Activated CD8-positive, alpha-beta memory T cell treated with anti-CD3 and anti-CD28 coated beads, Interleukin-2, amount 10 ng/mL, durations not matched to agents 7 days and 5 days (primary cell): ENCODE measurements around the gene DHODH. TPM values are rescaled to one million over a fixed set of nuclear protein-coding genes. Genes with fewer than 3 reads are reported as not detected.
"Not testable (repeated sequence)": the region's sequence is repeated elsewhere in the genome, so short reads cannot be mapped to it uniquely, and the experiment has no call there.

Experiments used
- ATAC-seq: fragments of 150-1000 bp; cut with Tn5 transposase; one replicate; pipeline ENCODE4 v1.10.0; 2021; ENCODE audit warnings: moderate library complexity
- CTCF ChIA-PET: fragments of 350-600 bp; sonication (Branson Sonifier 250); formaldehyde crosslinking; loops from one replicate; lab custom pipeline; 2021; ENCODE audit warnings: antibody characterized with exemption; lab: Charles Lee
- DNase-seq: peaks from one replicate; pipeline ENCODE4 v3.0.0-alpha.2; 2020
- H3K27ac Mint-ChIP-seq: one replicate; pipeline ENCODE4 v1.8.0; 2021; ENCODE audit warnings: mild to moderate bottlenecking, mixed read lengths
- H3K27me3 Mint-ChIP-seq: one replicate; pipeline ENCODE4 v1.8.0; 2021; ENCODE audit warnings: mixed read lengths
- H3K36me3 Mint-ChIP-seq: one replicate; pipeline ENCODE4 v1.8.0; 2021; ENCODE audit warnings: mild to moderate bottlenecking, mixed read lengths
- H3K4me1 Mint-ChIP-seq: one replicate; pipeline ENCODE4 v1.8.0; 2021; ENCODE audit warnings: mixed read lengths
- H3K4me3 Mint-ChIP-seq: one replicate; pipeline ENCODE4 v1.8.0; 2021; ENCODE audit warnings: mild to moderate bottlenecking, moderate library complexity, mixed read lengths
- H3K9me3 Mint-ChIP-seq: one replicate; pipeline ENCODE4 v1.8.0; 2022; ENCODE audit warnings: low read depth, mixed read lengths
- total RNA-seq, 2 experiments: library from RNA; stranded (reverse); gene quantifications; one replicate each; pipeline ENCODE4 v1.2.3, GENCODE V29; 2021

The DHODH gene
- total RNA-seq, 2 experiments from 2014 or later, result 13.6 to 14.5 TPM

DNA sequence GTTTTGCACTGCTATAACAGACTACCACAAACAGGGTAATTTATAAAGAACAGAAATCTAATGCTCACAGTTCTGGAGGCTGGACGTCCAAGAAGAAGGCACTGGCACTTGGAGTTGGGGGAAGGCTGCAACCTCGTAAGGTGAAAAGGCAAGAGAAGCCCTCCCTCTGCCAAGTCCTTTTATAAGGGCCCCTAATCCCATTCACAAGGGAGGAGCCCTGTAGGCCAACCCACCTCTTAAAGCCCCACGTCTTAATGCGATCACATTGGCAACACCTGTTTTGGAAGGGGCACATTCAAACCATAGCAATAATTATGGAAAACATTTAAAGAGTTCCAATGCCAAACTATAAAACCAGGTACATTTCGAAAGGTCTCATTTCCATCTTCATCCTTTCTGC, 13.5 kb upstream of the DHODH start:
- peaks cover 8% of the 10 kb centered on the region for H3K4me1 Mint-ChIP-seq
- H3K27ac Mint-ChIP-seq, result no peak overlapping the region
- no peak overlapping the region for H3K4me3 Mint-ChIP-seq
- no peaks in the 10 kb centered on the region for H3K36me3 Mint-ChIP-seq
- ATAC-seq (no peak), DNase-seq (no peak)
- H3K9me3 Mint-ChIP-seq, result no peaks in the 10 kb centered on the region
- peaks cover 24% of the 10 kb centered on the region for H3K27me3 Mint-ChIP-seq
- CTCF ChIA-PET, result no interaction called here

DNA sequence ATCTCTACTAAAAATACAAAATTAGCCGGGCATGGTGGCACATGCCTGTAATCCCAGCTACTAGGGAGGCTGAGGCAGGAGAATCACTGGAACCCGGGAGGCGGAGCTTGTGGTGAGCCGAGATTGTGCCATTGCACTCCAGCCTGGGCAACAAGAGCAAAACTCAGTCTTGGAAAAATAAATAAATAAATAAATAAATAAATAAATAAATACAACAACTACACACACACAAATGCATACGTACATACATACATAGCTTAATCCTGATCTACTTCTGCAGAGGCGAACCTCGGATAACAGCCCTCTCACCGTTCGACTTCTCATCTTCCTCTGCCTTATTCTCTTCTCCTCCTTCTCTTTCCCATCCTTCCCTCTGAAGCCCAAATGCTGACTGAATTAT, 11.0 kb upstream of the DHODH start:
- H3K9me3 Mint-ChIP-seq, H3K27ac Mint-ChIP-seq, CTCF ChIA-PET, H3K4me3 Mint-ChIP-seq, ATAC-seq, H3K4me1 Mint-ChIP-seq, DNase-seq, H3K36me3 Mint-ChIP-seq, H3K27me3 Mint-ChIP-seq: not testable (repeated sequence)

DNA sequence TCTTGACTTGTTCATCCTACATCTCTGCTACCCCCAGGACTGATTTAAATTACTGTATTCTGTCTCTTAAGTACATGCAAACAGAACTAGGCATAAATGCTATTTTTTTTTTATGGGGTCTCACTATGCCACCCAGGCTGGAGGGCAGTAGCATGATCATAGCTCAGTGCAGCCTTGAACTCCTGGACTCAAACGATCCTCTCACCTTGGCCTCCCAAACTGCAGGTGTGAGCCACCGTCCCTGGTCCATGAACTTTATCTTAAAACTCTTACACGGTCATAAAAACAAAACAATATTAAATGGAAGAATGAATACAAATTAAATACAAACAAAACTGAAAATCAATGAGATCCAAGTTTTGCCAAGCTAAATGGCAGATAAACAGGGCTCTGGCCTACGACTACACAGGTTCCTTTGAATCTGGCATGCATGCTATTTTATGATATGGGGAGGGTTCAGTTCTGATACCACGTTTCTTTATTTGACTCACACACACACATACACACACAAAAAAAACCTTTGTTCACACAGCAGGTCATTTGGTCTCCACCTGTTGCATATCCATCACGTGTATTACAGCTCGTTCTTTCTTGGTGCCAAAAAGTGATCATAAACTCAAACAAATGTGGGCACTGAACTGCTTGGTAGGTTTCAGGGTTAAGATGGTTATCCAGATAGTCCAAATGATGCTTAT, 7.2 kb upstream of the DHODH start:
- Mint-ChIP-seq H3K4me3 (no peak overlapping the region), H3K36me3 (no peaks in the 10 kb centered on the region), H3K27ac (no peak overlapping the region), H3K27me3 (no peaks in the 10 kb centered on the region), H3K4me1 (peaks cover 8% of the 10 kb centered on the region), H3K9me3 (no peaks in the 10 kb centered on the region)
- no peak for ATAC-seq
- CTCF ChIA-PET, result interaction anchor here (0.7 to 0.8 kb wide), 3 partner anchors 13 to 324 kb away, joined by 3 read pairs; no protein-coding TSS in a partner anchor
- DNase-seq, result no peak

DNA sequence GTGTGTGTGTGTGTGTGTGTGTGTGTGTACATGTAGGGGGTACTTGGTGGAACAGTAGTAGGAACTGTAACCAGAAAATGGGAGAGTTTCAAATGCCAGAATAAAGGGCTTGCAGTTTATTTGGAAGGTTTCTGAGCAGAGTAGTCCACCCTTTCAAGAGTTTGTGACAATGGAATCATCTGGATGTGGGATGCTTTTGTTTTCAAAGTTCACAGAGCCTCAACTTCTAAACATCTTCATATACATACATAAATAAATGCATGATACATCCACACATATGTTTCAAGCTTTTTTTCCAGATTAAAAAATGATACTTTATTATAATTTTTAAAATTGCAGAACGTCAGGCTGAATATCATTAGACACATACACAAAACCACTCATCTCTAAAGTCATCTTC, 5.9 kb upstream of the DHODH start:
- CTCF ChIA-PET, result no interaction called here
- H3K27ac Mint-ChIP-seq, result no peak overlapping the region
- ATAC-seq (no peak), DNase-seq (no peak)
- H3K36me3 Mint-ChIP-seq, result no peaks in the 10 kb centered on the region
- H3K9me3 Mint-ChIP-seq, result no peaks in the 10 kb centered on the region
- no peaks in the 10 kb centered on the region for H3K27me3 Mint-ChIP-seq
- no peak overlapping the region for H3K4me3 Mint-ChIP-seq
- peaks cover 12% of the 10 kb centered on the region for H3K4me1 Mint-ChIP-seq

DNA sequence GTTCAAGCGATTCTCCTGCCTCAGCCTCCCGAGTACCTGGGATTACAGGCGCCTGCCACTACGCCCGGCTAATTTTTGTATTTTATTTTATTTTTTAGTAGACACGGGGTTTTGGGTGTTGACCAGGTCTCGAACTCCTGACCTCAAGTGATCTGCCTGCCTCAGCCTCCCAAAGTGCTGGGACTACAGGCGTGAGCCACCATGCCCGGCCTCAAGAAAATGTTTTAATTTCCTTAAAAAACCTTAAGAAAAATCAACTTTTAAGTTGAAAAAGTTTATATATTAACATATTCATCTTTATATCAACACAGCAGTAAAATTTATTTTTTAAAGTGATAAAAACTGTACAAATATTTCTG, 500 bp upstream of the DHODH start:
- DNase-seq, ATAC-seq, H3K27ac Mint-ChIP-seq, H3K27me3 Mint-ChIP-seq, H3K36me3 Mint-ChIP-seq, CTCF ChIA-PET, H3K9me3 Mint-ChIP-seq: not testable (repeated sequence)
- peaks cover 31% of the 10 kb centered on the region for H3K4me1 Mint-ChIP-seq
- H3K4me3 Mint-ChIP-seq, result peak overlapping the region; percentile 90

DNA sequence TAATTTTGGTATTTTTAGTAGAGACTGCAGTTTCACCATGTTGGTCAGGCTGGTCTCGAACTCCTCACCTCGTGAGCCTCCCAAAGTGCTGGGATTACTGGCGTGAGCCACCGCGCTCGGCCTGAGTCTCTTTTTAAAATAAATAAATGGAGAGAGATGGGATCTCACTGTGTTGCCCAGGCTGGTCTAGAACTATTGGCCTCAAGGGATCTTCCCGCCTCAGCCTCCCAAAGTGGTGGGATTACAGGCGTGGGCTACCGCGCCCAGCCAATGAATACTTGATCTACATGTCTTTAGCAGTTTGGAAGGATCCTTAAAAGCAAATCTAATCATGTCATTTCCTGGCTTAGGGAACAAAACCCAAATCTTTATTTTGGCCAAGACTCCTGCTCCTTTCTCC, 1.2 kb downstream of the DHODH start:
- H3K4me1 Mint-ChIP-seq, result peaks cover 41% of the 10 kb centered on the region

DNA sequence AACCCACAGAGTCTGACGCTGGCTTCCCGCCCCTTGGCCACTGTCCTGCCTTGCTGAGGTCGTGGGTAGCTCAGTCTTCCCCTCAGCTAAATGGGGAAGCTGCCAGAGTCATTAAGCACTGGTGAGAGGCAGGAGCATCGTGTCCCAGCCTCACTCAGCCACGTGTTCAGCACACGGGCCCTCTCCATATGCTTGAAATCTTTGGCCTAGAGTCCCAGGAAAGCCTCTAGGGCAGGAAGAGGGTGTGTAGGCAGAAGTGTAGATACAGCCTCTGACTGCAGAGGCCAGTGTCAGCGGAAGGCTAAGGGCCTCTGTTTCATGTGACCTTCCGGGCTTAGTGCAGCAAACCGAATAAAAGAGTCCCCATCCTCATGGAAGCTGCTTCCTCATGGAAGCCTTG, 4.1 kb downstream of the DHODH start:
- Mint-ChIP-seq H3K27me3 (no peaks in the 10 kb centered on the region), H3K4me1 (peaks cover 38% of the 10 kb centered on the region), H3K9me3 (no peaks in the 10 kb centered on the region), H3K4me3 (no peak overlapping the region), H3K36me3 (peaks cover 7% of the 10 kb centered on the region), H3K27ac (peak overlapping the region; percentile 41)
- CTCF ChIA-PET, result interaction anchor here (0.5 kb wide), 1 partner anchor 80 kb away, joined by 3 read pairs; no protein-coding TSS in a partner anchor
- ATAC-seq, result no peak
- no peak for DNase-seq

More for the DNA sequence above, 1.2 kb downstream of the DHODH start:
- CTCF ChIA-PET, result no interaction called here
- Mint-ChIP-seq H3K36me3 (peaks cover 5% of the 10 kb centered on the region), H3K27me3 (no peaks in the 10 kb centered on the region), H3K4me3 (peak overlapping the region; percentile 47), H3K27ac (no peak overlapping the region), H3K9me3 (no peaks in the 10 kb centered on the region)
- ATAC-seq (no peak), DNase-seq (no peak)

DNA sequence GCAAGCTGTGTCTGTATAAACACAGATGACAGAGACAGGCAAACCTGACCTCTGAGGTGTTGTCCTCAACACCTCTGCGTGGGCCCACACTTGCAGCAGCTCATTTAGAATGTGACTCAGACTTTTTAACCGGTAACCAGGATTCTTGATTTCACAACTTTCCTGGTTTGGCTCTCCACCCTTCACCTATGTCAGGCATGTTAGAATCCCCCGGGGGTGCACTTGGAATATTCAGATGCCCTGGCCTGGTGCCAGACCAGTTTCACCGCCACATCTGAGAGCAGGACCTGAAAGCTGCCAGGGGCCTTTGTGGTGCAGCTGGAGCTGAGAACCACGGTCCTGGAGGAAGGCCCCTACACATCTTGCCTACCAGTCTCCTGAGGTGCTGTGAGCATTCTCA, 4.8 kb downstream of the DHODH start:
- Mint-ChIP-seq H3K4me1 (peaks cover 37% of the 10 kb centered on the region), H3K4me3 (no peak overlapping the region), H3K36me3 (peaks cover 9% of the 10 kb centered on the region), H3K9me3 (no peaks in the 10 kb centered on the region), H3K27ac (peak overlapping the region; percentile 62), H3K27me3 (no peaks in the 10 kb centered on the region)
- CTCF ChIA-PET, result no interaction called here
- ATAC-seq, result no peak
- no peak for DNase-seq

DNA sequence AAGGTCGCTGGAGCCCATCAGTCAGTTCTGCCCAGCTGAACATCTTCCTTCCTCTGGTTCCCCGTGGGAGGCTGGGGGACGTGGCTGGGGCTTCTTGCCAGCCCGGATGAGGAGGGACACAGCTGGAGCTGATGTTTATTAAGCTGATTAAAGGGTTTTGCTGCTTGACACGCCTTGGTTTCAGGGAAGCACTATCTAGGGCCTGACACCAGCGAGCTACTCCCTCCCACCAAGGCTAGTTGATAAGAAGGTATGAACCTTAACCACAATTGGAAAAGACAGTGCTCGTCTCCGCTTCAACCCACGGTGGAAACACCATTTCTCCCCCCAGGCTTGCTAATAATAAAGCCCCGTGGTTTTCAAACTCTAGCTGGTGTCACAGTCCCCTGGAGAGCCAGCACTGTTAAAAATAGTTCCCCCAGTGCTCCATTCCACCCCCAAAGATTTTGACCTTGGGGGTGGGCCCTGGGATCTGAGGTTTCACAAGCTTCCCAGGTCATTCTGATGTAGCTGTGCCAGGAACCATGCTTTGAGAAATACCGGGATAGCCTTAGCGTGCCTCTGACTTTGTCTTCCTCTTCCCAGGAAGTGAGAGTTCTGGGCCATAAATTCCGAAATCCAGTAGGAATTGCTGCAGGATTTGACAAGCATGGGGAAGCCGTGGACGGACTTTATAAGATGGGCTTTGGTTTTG, 5.5 kb downstream of the DHODH start:
- CTCF ChIA-PET, result interaction anchor here (0.5 to 1.1 kb wide), 3 partner anchors 13 to 89 kb away, joined by 3 read pairs; no protein-coding TSS in a partner anchor
- DNase-seq (no peak), ATAC-seq (no peak)
- H3K27me3 Mint-ChIP-seq, result no peaks in the 10 kb centered on the region
- H3K27ac Mint-ChIP-seq, result peak overlapping the region; percentile 62
- H3K36me3 Mint-ChIP-seq, result peaks cover 7% of the 10 kb centered on the region
- H3K4me1 Mint-ChIP-seq, result peaks cover 33% of the 10 kb centered on the region
- H3K4me3 Mint-ChIP-seq, result no peak overlapping the region
- no peaks in the 10 kb centered on the region for H3K9me3 Mint-ChIP-seq

DNA sequence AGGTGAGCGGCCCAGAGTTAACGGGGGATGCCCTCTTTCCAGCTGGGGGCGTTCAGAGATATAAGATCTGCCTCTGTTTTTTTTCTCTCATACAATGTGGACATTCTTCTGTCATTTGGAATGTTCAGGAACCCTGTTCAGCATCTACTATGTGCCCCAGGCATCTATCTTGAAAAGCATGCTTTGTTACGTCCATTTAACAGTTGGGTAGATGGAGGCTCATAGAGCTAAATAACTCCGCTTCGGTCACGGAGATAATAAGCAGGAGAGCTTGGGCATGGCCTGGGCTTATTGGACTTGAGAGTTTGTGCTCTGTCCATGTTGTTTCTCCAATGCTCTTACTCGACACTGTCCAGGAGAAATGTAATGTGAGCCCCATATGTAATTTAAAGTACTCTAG, 6.1 kb downstream of the DHODH start:
- Mint-ChIP-seq H3K4me1 (peaks cover 31% of the 10 kb centered on the region), H3K27me3 (no peaks in the 10 kb centered on the region), H3K36me3 (peaks cover 7% of the 10 kb centered on the region), H3K9me3 (no peaks in the 10 kb centered on the region), H3K4me3 (no peak overlapping the region), H3K27ac (no peak overlapping the region)
- no peak for DNase-seq
- CTCF ChIA-PET, result interaction anchor here (0.5 to 1.1 kb wide), 3 partner anchors 13 to 90 kb away, joined by 3 read pairs; no protein-coding TSS in a partner anchor
- ATAC-seq, result no peak

DNA sequence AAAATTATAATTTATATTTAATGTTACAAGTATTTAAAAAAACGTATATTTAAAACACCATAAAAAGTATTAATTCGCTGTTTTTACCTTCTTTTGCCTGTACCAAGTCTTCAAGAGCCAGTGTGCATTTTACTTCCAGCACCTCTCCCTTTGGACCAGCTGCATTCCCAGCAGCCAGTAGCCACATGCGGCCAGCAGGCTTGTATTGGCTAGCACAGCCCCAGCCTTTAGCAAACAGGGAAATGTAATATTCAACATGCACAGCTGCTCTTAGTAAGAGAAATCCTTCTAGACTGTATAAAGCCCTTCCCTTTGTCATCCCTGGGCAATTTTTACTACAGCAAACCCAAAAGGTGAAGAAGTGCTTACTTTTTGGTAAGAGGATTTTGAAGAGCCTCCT, 6.6 kb downstream of the DHODH start:
- ATAC-seq (no peak), DNase-seq (no peak)
- Mint-ChIP-seq H3K27me3 (no peaks in the 10 kb centered on the region), H3K36me3 (peaks cover 7% of the 10 kb centered on the region), H3K4me1 (peaks cover 27% of the 10 kb centered on the region), H3K9me3 (no peaks in the 10 kb centered on the region), H3K4me3 (no peak overlapping the region), H3K27ac (no peak overlapping the region)
- CTCF ChIA-PET, result interaction anchor here (1.1 kb wide), 2 partner anchors 14 to 74 kb away, joined by 3 read pairs; no protein-coding TSS in a partner anchor

DNA sequence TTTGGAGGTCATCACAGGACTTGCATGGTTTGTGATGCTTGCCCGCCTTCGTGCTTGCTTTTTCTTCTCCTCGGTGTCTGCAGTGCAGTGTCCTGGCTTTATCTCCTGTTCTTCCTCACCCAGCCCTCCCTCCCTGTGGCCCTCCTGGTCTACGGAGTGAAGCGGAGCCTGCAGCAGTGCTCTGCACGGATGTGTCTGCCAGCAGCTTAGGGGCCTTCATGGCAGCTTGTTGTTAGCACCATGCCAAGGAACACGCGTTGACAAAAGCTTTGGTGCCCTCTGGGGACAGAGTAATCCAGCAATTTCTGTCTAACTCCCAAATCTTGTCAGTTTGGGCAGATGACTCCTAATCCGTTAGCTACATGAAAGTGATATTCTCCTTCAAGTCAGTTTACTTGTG, 9.9 kb downstream of the DHODH start:
- peaks cover 6% of the 10 kb centered on the region for H3K4me1 Mint-ChIP-seq
- DNase-seq (no peak), ATAC-seq (no peak)
- CTCF ChIA-PET, result no interaction called here
- H3K4me3 Mint-ChIP-seq, result no peak overlapping the region
- no peaks in the 10 kb centered on the region for H3K9me3 Mint-ChIP-seq
- H3K36me3 Mint-ChIP-seq, result peaks cover 13% of the 10 kb centered on the region
- no peak overlapping the region for H3K27ac Mint-ChIP-seq
- H3K27me3 Mint-ChIP-seq, result no peaks in the 10 kb centered on the region

DNA sequence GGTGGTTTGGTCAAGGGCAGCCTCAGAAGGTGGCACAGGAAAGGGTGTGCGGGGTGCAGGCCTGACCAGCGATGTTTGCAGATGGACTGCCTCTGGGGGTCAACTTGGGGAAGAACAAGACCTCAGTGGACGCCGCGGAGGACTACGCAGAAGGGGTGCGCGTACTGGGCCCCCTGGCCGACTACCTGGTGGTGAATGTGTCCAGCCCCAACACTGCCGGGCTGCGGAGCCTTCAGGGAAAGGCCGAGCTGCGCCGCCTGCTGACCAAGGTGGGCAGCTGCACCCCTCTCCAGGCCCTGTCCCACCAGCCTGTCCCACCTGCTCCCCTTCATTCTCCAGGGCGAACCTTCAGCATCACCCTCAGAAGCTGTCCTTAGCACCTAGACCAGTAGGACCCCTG, 12.5 kb downstream of the DHODH start:
- no peak overlapping the region for H3K27ac Mint-ChIP-seq

DNA sequence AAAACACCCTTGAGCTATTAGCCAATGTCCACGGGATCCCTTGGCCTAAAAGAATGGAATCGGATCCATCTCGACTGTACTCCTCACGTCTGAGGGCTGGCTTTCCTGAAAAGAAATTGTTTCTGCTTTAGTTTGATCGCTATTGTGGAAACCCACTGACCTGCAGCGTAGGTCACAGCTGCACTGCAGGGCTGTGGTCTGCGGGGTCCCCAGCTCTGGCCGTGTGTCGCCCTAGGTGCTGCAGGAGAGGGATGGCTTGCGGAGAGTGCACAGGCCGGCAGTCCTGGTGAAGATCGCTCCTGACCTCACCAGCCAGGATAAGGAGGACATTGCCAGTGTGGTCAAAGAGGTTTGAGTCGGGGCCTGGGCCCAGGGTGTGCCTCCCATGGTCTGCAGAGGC, 13.6 kb downstream of the DHODH start:
- Mint-ChIP-seq H3K4me3 (no peak overlapping the region), H3K36me3 (peaks cover 17% of the 10 kb centered on the region), H3K9me3 (no peaks in the 10 kb centered on the region), H3K4me1 (no peaks in the 10 kb centered on the region), H3K27ac (no peak overlapping the region), H3K27me3 (no peaks in the 10 kb centered on the region)
- no peak for ATAC-seq
- CTCF ChIA-PET, result no interaction called here
- DNase-seq, result no peak

More for the DNA sequence above, 12.5 kb downstream of the DHODH start:
- Mint-ChIP-seq H3K9me3 (no peaks in the 10 kb centered on the region), H3K4me3 (no peak overlapping the region), H3K36me3 (peaks cover 17% of the 10 kb centered on the region), H3K27me3 (no peaks in the 10 kb centered on the region), H3K4me1 (no peaks in the 10 kb centered on the region)
- ATAC-seq (no peak), DNase-seq (no peak)
- CTCF ChIA-PET, result no interaction called here
